Left forelimb (tissue), 1 donor: ENCODE results near the gene UBE3B.

Source experiments
- DNase-seq: peaks from one replicate; pipeline ENCODE4 v3.0.0-alpha.2; 2018; ENCODE audit warnings: low spot score

The UBE3B gene

DNA sequence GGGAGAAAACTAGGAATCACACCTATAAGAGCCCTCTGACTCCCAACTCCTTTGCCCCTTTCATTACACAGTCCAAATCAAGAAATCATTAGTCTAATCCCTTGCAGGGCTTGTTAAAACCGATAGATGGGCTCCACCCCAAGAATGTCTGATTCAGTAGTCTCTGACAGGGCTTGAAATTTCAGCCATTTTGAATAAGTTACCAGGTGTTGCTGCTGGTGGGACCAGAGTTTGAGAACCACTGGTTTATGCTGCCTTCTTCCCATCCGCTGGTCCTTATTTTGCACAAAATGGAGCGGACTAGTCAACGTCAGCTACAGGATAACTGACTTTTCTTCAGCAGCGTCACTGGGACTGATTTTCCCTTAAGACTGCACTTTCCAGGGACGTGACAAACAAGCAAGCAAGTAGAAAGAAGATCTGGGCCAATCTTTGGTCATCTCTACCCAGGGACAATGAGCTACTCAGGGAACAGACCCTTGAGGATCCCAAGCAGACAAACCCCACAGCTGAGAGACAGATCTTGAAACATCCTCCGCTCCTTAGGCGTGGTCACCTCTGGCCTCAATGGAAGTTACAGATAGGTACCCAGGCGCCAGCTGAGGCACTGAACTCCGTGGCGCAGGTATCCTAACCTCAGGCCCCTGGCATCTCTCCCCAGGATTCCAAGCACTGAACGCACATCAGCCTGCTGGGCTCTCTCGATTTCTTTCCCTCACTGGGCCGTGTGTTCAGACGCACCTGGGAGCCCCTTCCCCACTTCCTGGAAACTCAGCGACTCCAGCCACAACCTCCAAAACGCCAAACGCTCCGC lies 1.2 kb upstream of the UBE3B start:
- no peak for DNase-seq

DNA sequence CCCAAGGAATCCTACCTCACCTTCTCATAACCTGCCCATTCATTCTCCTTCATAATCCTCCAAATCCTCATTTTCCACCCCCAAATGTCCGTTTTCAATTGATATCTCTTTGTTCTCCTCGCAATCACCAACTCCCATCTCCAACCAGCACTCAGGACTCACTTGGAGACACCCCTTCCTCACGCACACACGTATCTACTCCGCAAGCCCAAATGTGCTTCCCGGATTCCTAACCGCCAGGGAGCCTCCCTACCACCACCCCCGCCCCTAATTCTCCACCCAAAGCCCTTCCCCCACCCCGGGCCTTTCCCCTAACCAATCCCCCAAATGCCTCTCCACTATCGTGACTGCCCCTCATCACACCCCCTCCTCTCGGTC lies 638 bp upstream of the UBE3B start:
- no peak for DNase-seq

DNA sequence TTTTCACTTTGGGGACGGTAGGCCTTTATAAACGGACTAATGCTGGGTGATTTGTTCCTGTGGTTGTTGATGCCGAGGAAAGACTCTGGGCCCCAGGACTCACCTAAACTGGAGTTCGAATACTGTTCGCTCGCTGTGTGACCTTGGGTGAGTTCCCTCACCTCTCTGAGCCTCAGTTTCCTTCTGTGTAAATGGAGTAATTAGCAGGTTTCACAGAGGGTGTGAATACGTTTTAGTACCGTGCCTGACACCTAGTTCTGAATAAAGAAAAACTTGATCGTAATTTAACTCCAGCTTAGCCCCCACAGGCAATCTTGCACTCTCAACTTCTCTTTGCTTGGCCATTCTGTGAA lies 505 bp downstream of the UBE3B start:
- DNase-seq: no peak

DNA sequence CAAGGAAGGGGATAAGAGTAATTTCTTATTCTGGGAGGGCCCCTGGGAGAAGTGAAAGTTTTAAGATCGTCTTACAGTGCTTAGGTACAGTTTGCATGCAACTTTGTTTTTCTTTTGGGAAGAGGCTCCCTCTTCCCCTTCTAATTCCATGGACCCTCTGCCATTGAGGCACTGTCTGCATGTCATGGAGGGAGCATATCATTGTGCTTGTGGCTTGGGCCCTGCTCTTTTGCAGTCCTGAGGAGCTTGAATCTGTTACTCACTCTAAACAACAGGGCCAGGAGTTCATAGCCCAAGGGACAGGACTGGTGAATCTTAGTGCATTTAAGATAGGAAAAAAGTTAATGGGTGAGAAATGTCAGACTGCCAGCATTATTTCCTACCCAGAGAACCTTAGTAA lies 2.3 kb downstream of the UBE3B start:
- no peak for DNase-seq

DNA sequence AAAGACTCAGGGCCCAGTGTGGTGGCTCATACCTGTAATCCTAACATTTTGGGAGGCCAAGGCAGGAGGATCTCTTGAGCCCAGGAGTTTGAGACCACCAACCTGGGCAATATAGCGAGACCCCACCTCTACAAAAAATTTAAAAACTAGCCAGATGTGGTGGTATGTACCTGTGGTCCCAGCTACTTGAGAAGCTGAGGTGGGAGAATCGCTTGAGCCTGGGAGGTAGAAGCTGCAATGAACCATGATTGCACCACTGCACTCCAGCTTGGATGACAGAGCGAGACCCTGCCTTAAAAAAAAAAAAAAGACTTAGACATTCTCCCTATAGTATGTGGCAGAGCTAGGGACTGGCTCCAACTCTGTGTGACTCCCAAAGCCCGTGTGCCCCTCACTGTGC lies 2.9 kb downstream of the UBE3B start:
- DNase-seq: no peak

DNA sequence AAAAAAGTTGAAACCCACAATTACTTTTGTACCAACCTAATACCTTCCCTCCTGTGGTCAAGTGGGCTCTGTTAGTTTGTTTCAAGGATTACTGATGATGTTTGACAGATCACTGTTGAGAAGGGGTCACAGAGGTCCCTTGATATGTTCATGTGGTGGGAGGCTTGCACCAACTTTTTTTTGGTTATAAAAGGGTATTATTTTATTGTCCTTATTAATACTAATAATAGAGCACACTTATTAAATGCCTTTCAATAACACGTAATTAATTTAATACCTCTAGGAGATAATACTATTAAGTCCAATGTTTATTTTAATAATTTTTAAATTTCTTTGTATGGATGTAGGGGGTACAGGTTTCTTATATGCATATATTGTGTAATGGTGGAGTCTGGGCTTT lies 4.4 kb downstream of the UBE3B start:
- DNase-seq: no peak

DNA sequence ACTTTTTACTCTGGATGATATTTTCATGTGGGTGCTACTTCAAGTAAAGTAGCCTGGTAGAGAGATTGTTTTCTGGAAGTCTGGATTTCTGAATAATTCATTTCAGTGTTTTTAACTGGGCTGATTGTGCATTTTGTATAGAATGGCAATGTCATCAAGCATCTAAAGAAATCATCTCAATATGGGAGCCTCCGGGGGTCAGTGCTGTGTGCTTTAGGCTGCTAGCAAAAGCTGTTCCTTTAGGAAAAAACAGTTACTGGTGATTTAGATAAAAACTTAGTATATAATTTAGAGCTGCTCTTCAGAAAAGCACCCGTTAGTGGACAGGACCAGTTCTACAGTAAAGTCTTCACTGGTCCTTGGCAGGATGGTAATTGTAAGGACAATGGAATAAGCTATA lies 5.1 kb downstream of the UBE3B start:
- DNase-seq: no peak

DNA sequence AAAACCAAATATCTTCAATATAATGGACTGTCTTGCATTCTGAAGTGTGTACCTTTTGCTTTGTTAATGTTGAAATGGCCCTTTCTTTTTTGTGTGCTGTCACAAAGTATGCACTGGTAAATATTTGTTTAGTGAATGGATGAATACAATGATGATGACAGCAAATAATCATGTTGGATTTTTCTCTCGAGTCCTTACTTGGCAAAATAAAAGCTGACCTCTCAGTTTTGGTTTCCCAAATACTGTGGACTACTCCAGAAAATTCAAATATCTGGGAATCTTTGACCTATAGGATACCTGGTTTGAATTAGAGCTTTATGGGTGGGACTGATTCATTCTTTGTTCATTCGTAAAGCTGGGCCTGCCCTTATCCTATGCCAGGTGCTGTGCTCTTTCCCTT lies 5.5 kb downstream of the UBE3B start:
- no peak for DNase-seq

DNA sequence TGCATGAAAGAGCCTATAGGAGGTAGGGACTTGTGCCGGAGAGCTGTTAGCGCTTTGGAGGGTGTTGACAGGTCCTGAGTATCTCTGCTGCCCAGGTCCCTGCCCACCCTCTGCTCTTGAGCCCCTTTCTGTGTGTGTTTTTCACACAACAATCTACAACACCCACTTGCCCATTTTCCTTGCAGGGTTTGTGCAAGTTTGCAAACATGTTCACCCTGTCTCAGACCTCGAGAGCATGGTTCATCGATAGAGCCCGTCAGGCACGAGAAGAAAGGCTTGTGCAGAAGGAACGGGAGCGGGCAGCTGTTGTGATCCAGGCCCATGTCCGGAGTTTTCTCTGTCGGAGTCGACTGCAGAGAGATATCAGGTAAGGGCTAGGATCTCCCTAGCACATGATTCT lies 5.9 kb downstream of the UBE3B start:
- no peak for DNase-seq

DNA sequence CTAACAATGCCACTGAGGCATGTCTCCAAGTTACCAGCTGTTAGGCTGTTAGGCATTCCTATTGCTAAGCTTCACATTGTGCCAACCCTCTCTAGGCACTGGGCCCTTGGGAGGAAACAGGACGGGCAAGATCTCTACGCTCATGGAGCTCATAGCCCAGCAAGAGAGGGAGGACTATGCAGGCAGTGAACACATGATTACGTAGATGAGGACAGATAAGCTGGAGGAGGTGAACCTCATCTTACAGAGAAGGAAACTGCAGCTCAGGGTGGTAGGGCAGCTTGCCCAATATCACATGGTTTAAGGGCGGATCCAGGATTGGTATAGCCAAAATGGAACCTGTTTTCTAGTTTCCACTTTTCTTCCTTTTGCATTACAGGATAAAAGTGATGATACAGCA lies 7.8 kb downstream of the UBE3B start:
- no peak for DNase-seq

DNA sequence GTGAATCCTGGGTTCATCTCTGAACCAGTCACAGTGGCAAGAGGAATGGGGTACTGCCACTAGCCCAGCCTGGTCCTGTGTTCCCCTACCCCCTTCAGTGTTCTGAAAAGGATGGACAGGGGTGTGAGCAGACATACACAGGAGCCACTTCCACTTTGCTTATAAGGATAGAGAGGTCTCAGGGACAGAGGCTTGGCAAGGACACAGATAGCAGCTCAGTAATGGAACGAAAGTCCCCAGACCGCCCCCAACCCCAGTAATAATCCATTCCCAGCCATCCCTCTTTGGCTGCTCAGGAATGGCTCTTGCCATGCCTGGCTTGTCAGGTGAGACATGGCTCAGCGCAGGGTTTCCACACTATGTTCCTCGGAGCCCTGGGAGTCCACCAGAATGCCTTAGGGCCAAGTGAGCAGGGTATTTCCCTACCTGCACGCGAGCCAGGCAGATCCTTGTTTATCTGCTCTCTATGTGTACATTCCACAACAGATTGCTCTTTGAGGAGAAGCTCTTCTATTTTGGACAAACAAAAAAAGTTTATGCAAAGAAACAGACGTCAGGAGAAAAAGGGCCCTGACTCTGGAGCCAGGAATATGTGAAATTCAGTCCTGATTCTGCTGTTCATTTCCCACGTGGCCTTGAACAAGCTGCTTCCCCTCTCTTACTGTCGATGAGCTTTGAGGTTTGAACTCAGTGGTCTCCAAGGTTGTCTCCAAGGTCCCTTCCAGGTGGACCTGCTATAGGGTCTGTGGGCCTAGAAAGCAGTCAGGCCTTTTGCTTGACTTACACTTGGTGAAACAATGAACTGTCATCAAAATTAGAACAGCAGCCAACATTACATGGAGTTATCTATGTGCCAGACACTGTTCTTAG lies 10.0 kb downstream of the UBE3B start:
- DNase-seq: no peak

DNA sequence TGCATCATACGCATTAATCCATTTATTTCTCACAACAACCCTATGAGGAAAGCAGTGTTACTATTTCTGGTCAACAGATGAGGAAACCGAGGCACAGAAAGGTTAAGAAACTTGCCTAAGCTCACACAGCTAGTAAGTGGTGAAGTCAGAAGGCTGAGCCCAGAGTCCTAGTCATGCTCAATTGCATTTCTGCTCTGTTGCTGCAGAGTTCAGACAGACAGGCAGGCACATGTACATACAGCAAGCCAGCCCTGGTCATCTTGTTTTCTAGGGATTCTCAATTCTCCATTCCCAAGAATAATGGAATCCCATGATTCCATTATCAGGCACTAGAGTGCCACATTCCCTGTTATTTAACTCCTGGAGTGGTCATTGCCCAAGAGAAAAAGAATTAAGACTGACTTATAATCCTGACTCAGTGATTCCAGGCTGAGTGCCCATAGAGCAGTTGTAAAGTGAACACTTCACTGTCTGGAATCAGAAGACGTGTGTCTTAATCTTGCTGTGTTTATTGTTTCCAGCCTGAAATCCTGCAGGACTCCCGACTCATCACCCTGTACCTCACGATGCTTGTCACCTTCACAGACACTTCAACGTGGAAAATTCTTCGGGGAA lies 10.7 kb downstream of the UBE3B start:
- DNase-seq: no peak

DNA sequence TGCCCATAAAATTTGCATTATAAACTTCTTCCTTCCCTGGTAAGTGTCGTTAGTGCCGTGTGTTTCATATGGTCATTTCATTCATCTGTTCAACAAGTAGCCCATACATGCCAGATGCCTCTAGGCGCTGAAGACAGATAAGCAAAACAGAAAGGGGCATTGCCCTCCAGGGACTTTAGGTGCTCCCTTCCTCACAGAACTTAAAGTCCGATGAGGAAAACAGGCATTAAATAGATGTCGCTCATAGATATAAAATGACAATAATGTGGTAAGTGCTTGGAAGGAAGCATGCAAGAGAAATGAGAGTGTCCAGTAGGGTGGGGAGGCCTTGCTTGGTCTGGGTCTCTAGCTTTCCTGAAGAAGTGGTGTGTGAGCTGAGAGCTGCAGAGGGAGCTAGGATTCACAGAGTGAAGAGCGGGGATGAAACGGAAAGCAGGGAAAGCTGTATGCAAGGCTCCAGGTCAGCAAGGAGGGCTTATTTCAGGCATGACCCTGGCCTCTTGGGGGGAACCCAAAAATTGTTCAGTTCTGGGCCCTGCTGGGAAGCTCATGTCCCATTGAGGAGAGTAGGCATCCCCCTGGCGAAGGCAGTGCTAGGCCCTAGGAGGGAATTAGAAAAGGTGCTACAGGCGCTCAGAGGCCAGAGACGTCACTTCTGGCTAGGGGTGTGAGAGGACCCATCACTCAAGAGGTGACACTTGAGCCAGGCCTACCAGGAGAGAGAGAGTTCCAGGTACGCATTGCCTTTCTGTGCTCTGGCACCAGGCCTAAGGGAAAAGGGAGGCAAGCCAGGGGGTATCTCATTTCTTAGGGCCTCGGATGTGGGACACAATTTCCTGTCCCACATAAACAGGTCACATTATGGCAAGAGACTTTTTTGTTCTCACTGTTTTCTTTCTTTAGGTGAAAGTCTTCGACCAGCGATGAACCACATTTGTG lies 11.9 kb downstream of the UBE3B start:
- DNase-seq: no peak

DNA sequence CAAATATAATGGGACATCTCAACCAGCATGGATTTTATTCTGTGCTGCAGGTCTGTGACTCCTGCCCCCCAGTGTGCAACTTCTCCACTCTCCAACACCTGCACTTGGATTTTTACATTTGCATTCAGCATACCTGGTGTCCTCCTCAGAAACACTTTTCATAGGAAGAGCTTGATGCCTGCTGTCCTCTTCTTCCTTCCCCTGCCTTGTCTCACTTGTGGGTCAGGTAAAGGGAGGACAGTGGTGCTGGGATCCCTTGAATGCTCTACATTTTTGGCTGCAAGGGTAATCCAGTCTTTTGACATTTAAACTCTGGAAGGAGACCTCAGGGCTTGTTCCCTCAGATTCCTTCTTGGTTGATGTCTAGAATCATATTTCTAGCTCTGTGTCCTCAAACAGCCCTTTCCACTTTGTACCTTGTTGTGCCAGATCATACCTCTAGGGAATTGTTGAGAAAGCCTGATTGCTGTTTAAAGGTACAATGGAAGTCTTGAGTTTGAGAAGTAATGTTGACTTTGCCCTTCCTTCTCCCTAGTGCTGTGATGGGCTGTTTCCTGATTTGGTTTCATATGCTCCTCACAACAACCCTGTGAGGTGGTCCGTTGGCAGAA lies 12.6 kb downstream of the UBE3B start:
- DNase-seq: no peak

DNA sequence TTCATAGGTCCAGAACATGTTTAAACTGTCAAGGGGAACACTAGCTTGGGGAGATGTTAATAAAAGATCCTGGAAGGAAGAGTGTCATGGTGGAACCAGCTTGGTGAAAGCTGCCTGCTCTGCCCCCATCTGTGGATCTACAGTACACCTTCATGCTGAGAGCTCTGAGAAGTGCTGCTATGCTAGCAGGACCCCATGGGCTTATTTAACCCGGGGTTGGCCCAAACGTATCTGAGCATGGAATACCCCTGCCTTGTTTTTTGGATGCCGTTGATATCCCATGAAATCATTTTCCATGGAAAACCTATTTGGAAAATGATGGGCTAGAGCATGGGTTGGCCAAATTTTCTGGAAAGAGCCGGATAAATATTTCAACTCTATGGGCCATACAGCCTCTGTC lies 14.2 kb downstream of the UBE3B start:
- DNase-seq: no peak

DNA sequence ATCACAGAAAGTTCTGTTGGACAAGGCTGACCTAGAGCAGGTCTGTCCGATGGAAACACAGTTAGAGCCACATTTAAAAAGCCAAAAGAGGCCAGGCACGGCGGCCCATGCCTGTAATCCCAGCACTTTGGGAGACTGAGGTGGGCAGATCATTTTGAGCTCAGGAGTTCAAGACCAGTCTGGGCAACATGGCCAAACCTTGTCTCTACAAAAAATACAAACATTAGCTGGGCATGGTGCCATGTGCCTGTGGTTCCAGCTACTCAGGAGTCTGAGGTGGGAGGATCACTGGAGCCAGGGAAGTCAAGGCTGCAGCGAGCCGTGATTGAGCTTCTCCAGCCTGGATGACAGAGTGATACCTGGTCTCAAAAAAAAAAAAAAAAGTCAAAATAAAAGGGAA lies 14.9 kb downstream of the UBE3B start:
- no peak for DNase-seq

DNA sequence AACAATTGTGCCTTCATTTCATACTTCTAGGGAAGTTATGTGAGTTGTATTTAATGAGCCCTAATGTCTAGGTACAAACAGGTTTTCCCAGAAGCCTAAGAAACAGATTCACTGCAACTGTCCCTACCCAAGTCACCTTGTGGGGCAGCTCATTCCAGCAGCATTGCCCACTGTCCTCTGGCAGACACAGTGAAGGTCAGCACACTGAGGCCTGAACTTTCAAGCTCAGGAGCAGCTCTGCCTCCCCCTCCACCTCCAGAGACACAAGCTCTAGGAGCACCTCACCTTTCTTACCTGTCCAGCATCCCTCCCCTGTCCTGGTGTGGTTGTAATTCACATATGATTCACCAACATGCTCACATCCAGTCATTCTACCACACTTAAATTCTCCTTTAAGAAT lies 15.7 kb downstream of the UBE3B start:
- no peak for DNase-seq

DNA sequence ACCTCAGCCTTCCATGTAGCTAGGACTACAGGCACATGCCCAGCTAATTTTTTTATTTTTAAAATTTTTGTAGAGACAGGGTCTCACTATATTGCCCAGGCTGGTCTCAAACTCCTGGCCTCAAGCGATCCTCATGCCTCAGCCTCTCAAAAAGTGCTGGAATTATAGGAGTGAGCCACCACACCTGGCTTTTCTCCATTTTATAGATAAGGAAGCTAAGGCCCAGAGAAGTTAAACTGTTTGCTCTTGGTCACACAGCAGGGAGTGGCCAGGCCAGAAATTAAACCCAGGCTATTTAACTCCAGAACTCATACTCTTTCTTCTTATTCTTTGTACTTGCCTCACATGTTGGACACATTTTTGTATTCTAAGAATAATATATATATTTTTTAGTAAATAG lies 16.5 kb downstream of the UBE3B start:
- no peak for DNase-seq

DNA sequence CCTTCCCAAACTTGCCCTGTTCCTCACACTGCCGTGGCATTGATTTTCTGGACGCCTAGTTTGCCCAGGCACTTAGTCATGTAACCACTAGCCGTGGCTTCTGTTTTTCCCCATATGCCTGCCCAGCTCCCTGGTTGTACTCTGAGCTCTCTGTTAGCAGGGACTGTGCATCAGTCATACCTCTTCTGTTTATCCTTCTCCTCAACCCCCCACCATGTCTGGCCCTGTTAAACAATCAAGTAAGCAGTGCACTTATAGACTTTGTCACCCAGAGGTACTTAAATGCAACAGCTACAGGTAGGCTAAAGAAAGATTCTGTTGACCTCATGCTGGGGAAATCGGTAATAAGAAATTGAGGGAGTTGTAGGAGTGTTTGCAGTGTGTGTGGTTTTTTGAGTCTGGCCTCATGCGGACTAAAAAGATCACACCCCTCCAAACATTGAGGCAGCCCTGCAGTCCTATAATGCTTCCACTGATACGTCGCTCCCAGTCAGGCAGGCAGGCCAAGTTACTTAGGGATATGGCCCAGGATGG lies 17.0 kb downstream of the UBE3B start:
- DNase-seq: no peak

DNA sequence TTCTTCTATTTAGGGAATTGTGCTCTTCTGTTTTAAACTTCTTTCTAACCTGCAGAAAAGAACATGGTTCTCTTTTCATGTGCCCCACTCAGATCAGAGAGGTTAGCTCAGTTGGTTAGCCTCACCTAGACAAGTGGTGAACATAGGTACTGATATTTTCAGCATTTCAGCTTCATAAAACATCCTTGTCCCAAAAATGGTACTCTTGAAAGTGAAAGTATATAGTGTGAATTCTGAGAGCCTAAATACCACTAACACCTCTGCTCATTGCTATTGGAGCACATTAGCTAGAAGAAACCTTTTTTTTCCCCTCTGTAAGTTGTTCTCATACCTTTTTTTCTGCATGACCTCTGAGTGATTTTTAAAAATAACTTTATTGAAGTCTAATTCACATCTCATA lies 17.6 kb downstream of the UBE3B start:
- no peak for DNase-seq

DNA sequence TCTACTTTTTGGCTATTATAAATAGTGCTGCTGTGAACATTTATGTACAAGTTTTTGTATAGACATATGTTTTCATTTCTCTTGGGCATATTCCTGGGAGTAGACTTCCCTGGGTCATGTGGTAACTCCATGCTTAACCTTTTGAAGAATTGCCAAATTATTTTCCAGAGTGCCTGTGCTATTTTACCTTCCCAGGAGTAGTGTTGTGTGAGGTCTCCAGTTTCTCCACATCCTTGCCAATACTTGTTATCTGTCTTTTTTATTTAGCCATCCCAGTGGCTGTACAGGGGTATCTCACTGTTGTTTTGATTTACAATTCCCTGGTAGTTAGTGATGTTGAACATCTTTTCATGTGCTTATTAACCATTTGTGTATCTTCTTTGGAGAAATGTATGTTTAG lies 18.9 kb downstream of the UBE3B start:
- DNase-seq: no peak
